ENCODE results near the gene FRMD1.

Gene FRMD1

GRCh38 chr6:168109171-168109570 is 30.2 kb upstream of the FRMD1 start:
- DNase-seq (ENCODE audit: insufficient read length): no peak
- no peak for FAIRE-seq

GRCh38 chr6:168107191-168107983 is 28.4 kb upstream of the FRMD1 start:
- TF ChIP-seq POLR2A (IDR thresholded peaks at IDR 0.05; ENCODE audit: low read depth, low read length) (no peak), POLR2AphosphoS5 (IDR thresholded peaks at IDR 0.05; ENCODE audit: low read depth, low read length) (no peak), TAF1 (IDR thresholded peaks at IDR 0.05; ENCODE audit: borderline replicate concordance, low read depth, low read length) (no peak)
- DNase-seq (ENCODE audit: insufficient read length) (no peak), FAIRE-seq (no peak)

More at GRCh38 chr6:168109171-168109570, 30.2 kb upstream of the FRMD1 start:
- TF ChIP-seq POLR2A (IDR thresholded peaks at IDR 0.05; ENCODE audit: low read depth, low read length): no peak
- TF ChIP-seq TAF1 (IDR thresholded peaks at IDR 0.05; ENCODE audit: borderline replicate concordance, low read depth, low read length): no peak
- no peak for TF ChIP-seq POLR2AphosphoS5 (IDR thresholded peaks at IDR 0.05; ENCODE audit: low read depth, low read length)

GRCh38 chr6:168106633-168107005 is 27.6 kb upstream of the FRMD1 start:
- FAIRE-seq (no peak), DNase-seq (ENCODE audit: insufficient read length) (no peak)
- TF ChIP-seq POLR2A (IDR thresholded peaks at IDR 0.05; ENCODE audit: low read depth, low read length): no peak
- TF ChIP-seq TAF1 (IDR thresholded peaks at IDR 0.05; ENCODE audit: borderline replicate concordance, low read depth, low read length): no peak
- no peak for TF ChIP-seq POLR2AphosphoS5 (IDR thresholded peaks at IDR 0.05; ENCODE audit: low read depth, low read length)

- TF ChIP-seq POLR2A (IDR thresholded peaks at IDR 0.05; ENCODE audit: low read depth, low read length) (no peak), POLR2AphosphoS5 (IDR thresholded peaks at IDR 0.05; ENCODE audit: low read depth, low read length) (no peak), TAF1 (IDR thresholded peaks at IDR 0.05; ENCODE audit: borderline replicate concordance, low read depth, low read length) (no peak)
- FAIRE-seq (no peak), DNase-seq (ENCODE audit: insufficient read length) (no peak)
These were observed 27.0 kb upstream of the FRMD1 start for GRCh38 chr6:168105813-168106632.

- FAIRE-seq: no peak
- DNase-seq (ENCODE audit: insufficient read length): no peak
- no peak for TF ChIP-seq TAF1 (IDR thresholded peaks at IDR 0.05; ENCODE audit: borderline replicate concordance, low read depth, low read length)
- TF ChIP-seq POLR2A (IDR thresholded peaks at IDR 0.05; ENCODE audit: low read depth, low read length): no peak
- TF ChIP-seq POLR2AphosphoS5 (IDR thresholded peaks at IDR 0.05; ENCODE audit: low read depth, low read length): no peak
These were observed 25.6 kb upstream of the FRMD1 start for GRCh38 chr6:168104636-168105035.

- FAIRE-seq (no peak), DNase-seq (ENCODE audit: insufficient read length) (no peak)
- TF ChIP-seq POLR2AphosphoS5 (IDR thresholded peaks at IDR 0.05; ENCODE audit: low read depth, low read length) (no peak), TAF1 (IDR thresholded peaks at IDR 0.05; ENCODE audit: borderline replicate concordance, low read depth, low read length) (no peak), POLR2A (IDR thresholded peaks at IDR 0.05; ENCODE audit: low read depth, low read length) (no peak)
These were observed 24.2 kb upstream of the FRMD1 start for GRCh38 chr6:168103050-168103830.

GRCh38 chr6:168102315-168102985 is 23.4 kb upstream of the FRMD1 start:
- DNase-seq (ENCODE audit: insufficient read length) (no peak), FAIRE-seq (no peak)
- TF ChIP-seq POLR2A (IDR thresholded peaks at IDR 0.05; ENCODE audit: low read depth, low read length) (no peak), POLR2AphosphoS5 (IDR thresholded peaks at IDR 0.05; ENCODE audit: low read depth, low read length) (no peak), TAF1 (IDR thresholded peaks at IDR 0.05; ENCODE audit: borderline replicate concordance, low read depth, low read length) (no peak)

GRCh38 chr6:168101590-168102314 is 22.7 kb upstream of the FRMD1 start:
- FAIRE-seq (no peak), DNase-seq (ENCODE audit: insufficient read length) (no peak)
- no peak for TF ChIP-seq POLR2A (IDR thresholded peaks at IDR 0.05; ENCODE audit: low read depth, low read length)
- no peak for TF ChIP-seq TAF1 (IDR thresholded peaks at IDR 0.05; ENCODE audit: borderline replicate concordance, low read depth, low read length)
- TF ChIP-seq POLR2AphosphoS5 (IDR thresholded peaks at IDR 0.05; ENCODE audit: low read depth, low read length): no peak

GRCh38 chr6:168100803-168101589 is 22.0 kb upstream of the FRMD1 start:
- DNase-seq (ENCODE audit: insufficient read length) (no peak), FAIRE-seq (no peak)
- no peak for TF ChIP-seq POLR2AphosphoS5 (IDR thresholded peaks at IDR 0.05; ENCODE audit: low read depth, low read length)
- TF ChIP-seq POLR2A (IDR thresholded peaks at IDR 0.05; ENCODE audit: low read depth, low read length): no peak
- TF ChIP-seq TAF1 (IDR thresholded peaks at IDR 0.05; ENCODE audit: borderline replicate concordance, low read depth, low read length): no peak
